Stimulated activated memory B cell treated with anti-CD40 and anti-IgM and Interleukin-4, amounts not matched to agents 10 μg/mL and 1 μg/mL and 100 μg/mL, for 72 hours (primary cell): ENCODE data around the gene DENND6A.
A peak's percentile ranks its signal among the peaks of the same experiment; 100 is the strongest.

Experiments used
- ATAC-seq: fragments of 150-1000 bp; cut with Tn5 transposase; 2 replicates; pipeline ENCODE4 v1.10.0; 2021
- H3K27ac Mint-ChIP-seq: one replicate; pipeline ENCODE4 v1.8.0; 2022; ENCODE audit warnings: mild to moderate bottlenecking, mixed read lengths
- H3K27me3 Mint-ChIP-seq: one replicate; pipeline ENCODE4 v1.8.0; 2022; ENCODE audit warnings: mixed read lengths
- H3K36me3 Mint-ChIP-seq: one replicate; pipeline ENCODE4 v1.8.0; 2022; ENCODE audit warnings: mixed read lengths
- H3K4me1 Mint-ChIP-seq: one replicate; pipeline ENCODE4 v1.8.0; 2022; ENCODE audit warnings: mixed read lengths
- H3K4me3 Mint-ChIP-seq: one replicate; pipeline ENCODE4 v1.8.0; 2022; ENCODE audit warnings: mild to moderate bottlenecking, moderate library complexity, mixed read lengths
- H3K9me3 Mint-ChIP-seq: one replicate; pipeline ENCODE4 v1.8.0; 2022; ENCODE audit warnings: mixed read lengths

The DENND6A gene

GRCh38 chr3:57586778-57587177 lies 106.1 kb downstream of the DENND6A start:
- no peaks in the 10 kb centered on the region for H3K27me3 Mint-ChIP-seq
- H3K27ac Mint-ChIP-seq, result peak overlapping the region; percentile 37
- H3K36me3 Mint-ChIP-seq, result peaks cover 4% of the 10 kb centered on the region
- no peaks in the 10 kb centered on the region for H3K9me3 Mint-ChIP-seq
- no peak overlapping the region for H3K4me3 Mint-ChIP-seq
- peaks cover 30% of the 10 kb centered on the region for H3K4me1 Mint-ChIP-seq
- ATAC-seq, result no peak

GRCh38 chr3:57583544-57583943 lies 109.3 kb downstream of the DENND6A start:
- Mint-ChIP-seq H3K9me3 (no peaks in the 10 kb centered on the region), H3K4me3 (no peak overlapping the region), H3K27ac (no peak overlapping the region)

GRCh38 chr3:57582474-57583168 lies 110.3 kb downstream of the DENND6A start:
- Mint-ChIP-seq H3K4me3 (no peak overlapping the region), H3K27me3 (no peaks in the 10 kb centered on the region), H3K36me3 (peaks cover 2% of the 10 kb centered on the region), H3K27ac (no peak overlapping the region), H3K9me3 (no peaks in the 10 kb centered on the region), H3K4me1 (peaks cover 24% of the 10 kb centered on the region)
- no peak for ATAC-seq

More at GRCh38 chr3:57583544-57583943, 109.3 kb downstream of the DENND6A start:
- Mint-ChIP-seq H3K27me3 (no peaks in the 10 kb centered on the region), H3K36me3 (no peaks in the 10 kb centered on the region), H3K4me1 (peaks cover 30% of the 10 kb centered on the region)
- ATAC-seq, result no peak

GRCh38 chr3:57577801-57578200 lies 115.1 kb downstream of the DENND6A start:
- Mint-ChIP-seq H3K9me3 (no peaks in the 10 kb centered on the region), H3K36me3 (peaks cover 28% of the 10 kb centered on the region), H3K27me3 (no peaks in the 10 kb centered on the region), H3K27ac (peak overlapping the region; percentile 61), H3K4me1 (peaks cover 9% of the 10 kb centered on the region), H3K4me3 (no peak overlapping the region)
- no peak for ATAC-seq

- H3K9me3 Mint-ChIP-seq, result no peaks in the 10 kb centered on the region
- H3K4me3 Mint-ChIP-seq, result no peak overlapping the region
- H3K4me1 Mint-ChIP-seq, result peaks cover 7% of the 10 kb centered on the region
- peaks cover 36% of the 10 kb centered on the region for H3K36me3 Mint-ChIP-seq
- H3K27ac Mint-ChIP-seq, result no peak overlapping the region
- no peak for ATAC-seq
- H3K27me3 Mint-ChIP-seq, result no peaks in the 10 kb centered on the region
Observed at GRCh38 chr3:57575966-57576626, 116.8 kb downstream of the DENND6A start.
